ENCODE measurements around the gene ACSL6.

Gene ACSL6

GRCh38 chr5:132007399-132008162, 3.9 kb downstream of the ACSL6 start:
- peak; percentile 43 for ATAC-seq (replicated peaks)
- peak; percentile 66 to 73 (median 70) for DNase-seq
- no peak overlapping the region for H3K4me3 Mint-ChIP-seq
- peak overlapping the region in 1 of 2 donors; percentile 57 for H3K27ac Mint-ChIP-seq
- H3K4me1 Mint-ChIP-seq (ENCODE audit: low read depth in 2 of 2) = peaks cover 26 to 50% of the 10 kb centered on the region in 2 donors
- H3K27me3 Mint-ChIP-seq = peaks cover 12 to 15% of the 10 kb centered on the region in 2 donors
- no peaks in the 10 kb centered on the region for H3K9me3 Mint-ChIP-seq
- H3K36me3 Mint-ChIP-seq (ENCODE audit: insufficient read depth) = peaks cover 4% of the 10 kb centered on the region

GRCh38 chr5:132006331-132007120, 4.9 kb downstream of the ACSL6 start:
- Mint-ChIP-seq H3K27me3 (peaks cover 11 to 12% of the 10 kb centered on the region in 2 donors), H3K36me3 (ENCODE audit: insufficient read depth) (peaks cover 4% of the 10 kb centered on the region), H3K9me3 (no peaks in the 10 kb centered on the region), H3K27ac (peak overlapping the region in 1 of 2 donors; percentile 57), H3K4me1 (ENCODE audit: low read depth in 2 of 2) (peaks cover 31 to 52% of the 10 kb centered on the region in 2 donors), H3K4me3 (no peak overlapping the region)
- DNase-seq = no peak
- ATAC-seq (replicated peaks) = no peak

GRCh38 chr5:132005591-132005990, 5.9 kb downstream of the ACSL6 start:
- H3K9me3 Mint-ChIP-seq = no peaks in the 10 kb centered on the region
- peaks cover 33 to 56% of the 10 kb centered on the region in 2 donors for H3K4me1 Mint-ChIP-seq (ENCODE audit: low read depth in 2 of 2)
- no peak for DNase-seq
- H3K36me3 Mint-ChIP-seq (ENCODE audit: insufficient read depth) = peaks cover 4% of the 10 kb centered on the region
- peaks cover 6 to 9% of the 10 kb centered on the region in 2 donors for H3K27me3 Mint-ChIP-seq
- H3K4me3 Mint-ChIP-seq = no peak overlapping the region
- no peak overlapping the region for H3K27ac Mint-ChIP-seq
- ATAC-seq (replicated peaks) = no peak

- ATAC-seq (replicated peaks) = no peak
- DNase-seq = no peak
- Mint-ChIP-seq H3K4me3 (no peak overlapping the region), H3K9me3 (no peaks in the 10 kb centered on the region), H3K27me3 (peaks cover 0 to 1% of the 10 kb centered on the region in 2 donors), H3K27ac (peak overlapping the region in 1 of 2 donors; percentile 31), H3K36me3 (ENCODE audit: insufficient read depth) (peaks cover 4% of the 10 kb centered on the region), H3K4me1 (ENCODE audit: low read depth in 2 of 2) (peaks cover 40 to 63% of the 10 kb centered on the region in 2 donors)
Measured at GRCh38 chr5:132003982-132004381, 7.5 kb downstream of the ACSL6 start.

- H3K4me1 Mint-ChIP-seq (ENCODE audit: low read depth in 2 of 2) = peaks cover 47 to 63% of the 10 kb centered on the region in 2 donors
Measured at GRCh38 chr5:132003170-132003744, 8.2 kb downstream of the ACSL6 start.

GRCh38 chr5:132002757-132003156, 8.7 kb downstream of the ACSL6 start:
- DNase-seq (no peak), ATAC-seq (replicated peaks) (no peak)
- Mint-ChIP-seq H3K4me3 (peak overlapping the region in 1 of 2 donors; percentile 41), H3K36me3 (ENCODE audit: insufficient read depth) (no peaks in the 10 kb centered on the region), H3K4me1 (ENCODE audit: low read depth in 2 of 2) (peaks cover 48 to 60% of the 10 kb centered on the region in 2 donors), H3K27me3 (no peaks in the 10 kb centered on the region), H3K9me3 (no peaks in the 10 kb centered on the region), H3K27ac (peak overlapping the region in 1 of 2 donors; percentile 46)

More at GRCh38 chr5:132003170-132003744, 8.2 kb downstream of the ACSL6 start:
- DNase-seq = no peak
- no peak overlapping the region for H3K4me3 Mint-ChIP-seq
- ATAC-seq (replicated peaks) = no peak
- no peaks in the 10 kb centered on the region for H3K9me3 Mint-ChIP-seq
- peak overlapping the region in 1 of 2 donors; percentile 46 for H3K27ac Mint-ChIP-seq
- H3K27me3 Mint-ChIP-seq = no peaks in the 10 kb centered on the region
- peaks cover 3% of the 10 kb centered on the region for H3K36me3 Mint-ChIP-seq (ENCODE audit: insufficient read depth)

- H3K36me3 Mint-ChIP-seq (ENCODE audit: insufficient read depth) = no peaks in the 10 kb centered on the region
- no peak for ATAC-seq (replicated peaks)
- DNase-seq = no peak
- peaks cover 43 to 58% of the 10 kb centered on the region in 2 donors for H3K4me1 Mint-ChIP-seq (ENCODE audit: low read depth in 2 of 2)
- no peaks in the 10 kb centered on the region for H3K27me3 Mint-ChIP-seq
- peak overlapping the region; percentile 80 to 83 for H3K27ac Mint-ChIP-seq
- H3K4me3 Mint-ChIP-seq = peak overlapping the region; percentile 69 to 73
- H3K9me3 Mint-ChIP-seq = no peaks in the 10 kb centered on the region
Measured at GRCh38 chr5:132001647-132002561, 9.6 kb downstream of the ACSL6 start.

GRCh38 chr5:132000677-132001453, 10.6 kb downstream of the ACSL6 start:
- Mint-ChIP-seq H3K4me3 (peak overlapping the region; percentile 69 to 73), H3K9me3 (no peaks in the 10 kb centered on the region), H3K36me3 (ENCODE audit: insufficient read depth) (no peaks in the 10 kb centered on the region), H3K27me3 (no peaks in the 10 kb centered on the region), H3K4me1 (ENCODE audit: low read depth in 2 of 2) (peaks cover 47 to 60% of the 10 kb centered on the region in 2 donors), H3K27ac (peak overlapping the region; percentile 80 to 83)
- peak; percentile 34 to 49 (median 49) for DNase-seq
- ATAC-seq (replicated peaks) = peak; percentile 96

GRCh38 chr5:132000241-132000490, 11.3 kb downstream of the ACSL6 start:
- Mint-ChIP-seq H3K9me3 (no peaks in the 10 kb centered on the region), H3K36me3 (ENCODE audit: insufficient read depth) (no peaks in the 10 kb centered on the region), H3K27ac (no peak overlapping the region), H3K27me3 (no peaks in the 10 kb centered on the region), H3K4me3 (peak overlapping the region; percentile 69 to 73), H3K4me1 (ENCODE audit: low read depth in 2 of 2) (peaks cover 47 to 56% of the 10 kb centered on the region in 2 donors)
- no peak for DNase-seq
- no peak for ATAC-seq (replicated peaks)

- Mint-ChIP-seq H3K4me1 (ENCODE audit: low read depth in 2 of 2) (peaks cover 47 to 55% of the 10 kb centered on the region in 2 donors), H3K27ac (no peak overlapping the region), H3K27me3 (no peaks in the 10 kb centered on the region), H3K36me3 (ENCODE audit: insufficient read depth) (no peaks in the 10 kb centered on the region), H3K4me3 (peak overlapping the region in 1 of 2 donors; percentile 73), H3K9me3 (no peaks in the 10 kb centered on the region)
- DNase-seq (no peak), ATAC-seq (replicated peaks) (no peak)
Measured at GRCh38 chr5:131999441-132000240, 11.8 kb downstream of the ACSL6 start.

- Mint-ChIP-seq H3K27me3 (no peaks in the 10 kb centered on the region), H3K36me3 (ENCODE audit: insufficient read depth) (no peaks in the 10 kb centered on the region), H3K27ac (peak overlapping the region; percentile 68 to 82), H3K4me1 (ENCODE audit: low read depth in 2 of 2) (peaks cover 47 to 53% of the 10 kb centered on the region in 2 donors), H3K4me3 (no peak overlapping the region), H3K9me3 (no peaks in the 10 kb centered on the region)
- DNase-seq (no peak), ATAC-seq (replicated peaks) (no peak)
Measured at GRCh38 chr5:131999041-131999440, 12.4 kb downstream of the ACSL6 start.
